OCI-LY7 (cell line): Measurements from ENCODE around the gene N4BP2.

Experiments used
- CTCF ChIP-seq: fragments of 200-600 bp; sonication (generic); conservative IDR thresholded peaks from 2 replicates; pipeline ENCODE4 v1.5.1; 2014; ENCODE audit warnings: mild to moderate bottlenecking, antibody characterized with exemption, low read length, moderate library complexity, mixed read lengths
- EZH2phosphoT487 ChIP-seq: fragments of 200-600 bp; sonication (generic); IDR thresholded peaks from 2 replicates; pipeline ENCODE4 v1.6.1; 2018; ENCODE audit warnings: low read depth, borderline replicate concordance, mild to moderate bottlenecking, mixed run types, antibody characterized with exemption, low read length, moderate library complexity, mixed read lengths

DNA sequence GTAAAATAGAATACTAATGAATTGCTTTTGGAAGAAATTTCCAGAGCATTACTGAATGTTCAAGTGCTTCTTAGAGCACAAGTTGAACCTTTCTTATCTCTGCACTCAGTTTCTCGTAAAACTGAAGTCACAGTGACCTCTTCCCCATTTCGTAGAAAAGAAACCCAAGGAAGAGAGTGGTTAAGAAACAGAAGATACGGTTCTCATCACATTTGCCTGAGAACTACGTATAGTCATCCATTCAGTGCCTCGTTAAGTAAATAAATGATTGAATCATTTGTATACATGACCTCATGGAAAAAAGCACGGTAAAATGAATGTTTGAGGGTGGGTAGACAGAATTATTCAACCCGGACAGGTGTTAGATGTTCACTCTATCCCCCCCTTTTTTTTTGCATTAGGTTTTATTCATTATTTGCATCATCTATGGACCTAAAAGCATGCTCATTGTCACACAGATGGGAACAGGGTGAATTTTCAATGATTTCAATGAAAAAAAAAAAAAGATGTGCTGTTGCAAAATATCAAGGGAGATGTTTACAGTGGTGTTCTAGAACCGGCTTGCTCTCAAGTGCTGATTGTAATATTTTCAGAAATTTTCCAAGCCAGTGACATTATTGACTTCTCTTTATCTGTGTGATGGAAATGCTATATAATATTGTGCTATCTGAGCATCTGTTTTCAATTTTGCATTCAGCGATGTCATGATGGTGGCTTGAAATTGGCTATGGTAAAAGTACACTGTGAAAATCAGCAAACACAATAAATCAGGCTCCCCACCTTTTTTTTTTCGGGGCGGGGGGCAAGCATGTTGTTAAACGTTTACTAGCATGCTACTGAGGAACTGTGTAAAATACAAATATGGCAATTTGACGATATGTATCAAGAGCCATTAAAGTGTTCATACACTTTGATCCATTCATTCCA lies 144.5 kb downstream of the N4BP2 start:
- TF ChIP-seq CTCF, result no peak
- TF ChIP-seq EZH2phosphoT487, result no peak
